ENCODE data around the gene GPC5. TPM values are rescaled to one million over a fixed set of nuclear protein-coding genes. Genes with fewer than 3 reads are reported as not detected.
"Not testable (repeated sequence)": the region's sequence is repeated elsewhere in the genome, so short reads cannot be mapped to it uniquely, and the experiment has no call there.

Gene GPC5
- total RNA-seq, 1 donor from 2014 or later, result 0.07 TPM

- no peak overlapping the region for H2AFZ ChIP-seq (replicated peaks)
- Mint-ChIP-seq H3K27me3 (ENCODE audit: insufficient read depth, low read depth) (no peaks in the 10 kb centered on the region), H3K36me3 (no peaks in the 10 kb centered on the region), H3K4me1 (no peaks in the 10 kb centered on the region), H3K4me3 (no peak overlapping the region), H3K9me3 (no peaks in the 10 kb centered on the region), H3K27ac (no peak overlapping the region)
- no peaks in the 10 kb centered on the region for H3K79me2 ChIP-seq (ENCODE audit: low read depth)
- H3K9ac ChIP-seq, result no peak overlapping the region
- H3K27me3 ChIP-seq, result no peaks in the 10 kb centered on the region
- H4K20me1 ChIP-seq (ENCODE audit: low read depth), result no peaks in the 10 kb centered on the region
- no peaks in the 10 kb centered on the region for H3K9me3 ChIP-seq (ENCODE audit: low read depth)
- H3K4me1 ChIP-seq, result no peaks in the 10 kb centered on the region
- no peaks in the 10 kb centered on the region for H3K36me3 ChIP-seq
- no peaks in the 10 kb centered on the region for H3F3A ChIP-seq (ENCODE audit: low read depth)
- no peak overlapping the region for H3K27ac ChIP-seq
- DNase-seq (ENCODE audit: low spot score), result no peak
- H3K4me2 ChIP-seq, result no peak overlapping the region
- TF ChIP-seq EZH2 (IDR thresholded peaks at IDR 0.05) (no peak), EZH2phosphoT487 (IDR thresholded peaks at IDR 0.05) (no peak)
- TF ChIP-seq, protein P1, sequence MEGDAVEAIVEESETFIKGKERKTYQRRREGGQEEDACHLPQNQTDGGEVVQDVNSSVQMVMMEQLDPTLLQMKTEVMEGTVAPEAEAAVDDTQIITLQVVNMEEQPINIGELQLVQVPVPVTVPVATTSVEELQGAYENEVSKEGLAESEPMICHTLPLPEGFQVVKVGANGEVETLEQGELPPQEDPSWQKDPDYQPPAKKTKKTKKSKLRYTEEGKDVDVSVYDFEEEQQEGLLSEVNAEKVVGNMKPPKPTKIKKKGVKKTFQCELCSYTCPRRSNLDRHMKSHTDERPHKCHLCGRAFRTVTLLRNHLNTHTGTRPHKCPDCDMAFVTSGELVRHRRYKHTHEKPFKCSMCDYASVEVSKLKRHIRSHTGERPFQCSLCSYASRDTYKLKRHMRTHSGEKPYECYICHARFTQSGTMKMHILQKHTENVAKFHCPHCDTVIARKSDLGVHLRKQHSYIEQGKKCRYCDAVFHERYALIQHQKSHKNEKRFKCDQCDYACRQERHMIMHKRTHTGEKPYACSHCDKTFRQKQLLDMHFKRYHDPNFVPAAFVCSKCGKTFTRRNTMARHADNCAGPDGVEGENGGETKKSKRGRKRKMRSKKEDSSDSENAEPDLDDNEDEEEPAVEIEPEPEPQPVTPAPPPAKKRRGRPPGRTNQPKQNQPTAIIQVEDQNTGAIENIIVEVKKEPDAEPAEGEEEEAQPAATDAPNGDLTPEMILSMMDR (IDR thresholded peaks at IDR 0.05), result no peak
- H3K4me3 ChIP-seq, result no peak overlapping the region
These were observed 19.4 kb downstream of the GPC5 start for GRCh38 chr13:91417660-91418325.

DNA sequence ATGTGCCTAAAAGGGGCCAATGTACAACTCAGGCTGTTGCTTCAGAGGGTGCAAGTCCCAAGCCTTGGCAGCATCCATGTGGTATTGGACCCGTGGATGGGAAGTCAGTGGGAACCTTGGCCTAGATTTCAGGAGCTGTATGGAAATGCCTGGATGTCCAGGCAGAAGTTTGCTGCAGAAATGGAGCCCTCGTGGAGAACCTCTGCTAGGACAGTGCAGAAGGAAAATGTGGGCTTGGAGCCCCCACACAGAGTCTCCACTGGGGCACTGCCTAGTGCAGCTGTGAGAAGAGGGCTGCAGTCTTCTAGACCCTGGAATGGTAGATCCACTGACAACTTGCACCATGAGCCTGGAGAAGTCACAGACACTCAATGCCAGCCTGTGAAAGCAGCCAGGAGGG is 28.5 kb downstream of the GPC5 start:
- H3K79me2 ChIP-seq (ENCODE audit: low read depth), result no peaks in the 10 kb centered on the region
- no peak overlapping the region for H2AFZ ChIP-seq (replicated peaks)
- H3K4me1 ChIP-seq, result no peaks in the 10 kb centered on the region
- Mint-ChIP-seq H3K36me3 (no peaks in the 10 kb centered on the region), H3K9me3 (peaks cover 31% of the 10 kb centered on the region), H3K27me3 (ENCODE audit: insufficient read depth, low read depth) (peaks cover 4% of the 10 kb centered on the region), H3K4me3 (no peak overlapping the region), H3K27ac (no peak overlapping the region), H3K4me1 (no peaks in the 10 kb centered on the region)
- no peak for TF ChIP-seq EZH2phosphoT487 (IDR thresholded peaks at IDR 0.05)
- TF ChIP-seq EZH2 (IDR thresholded peaks at IDR 0.05), result no peak
- TF ChIP-seq, protein P1 (IDR thresholded peaks at IDR 0.05), result no peak
- H3K4me2 ChIP-seq, result no peak overlapping the region
- no peak overlapping the region for H3K27ac ChIP-seq
- no peaks in the 10 kb centered on the region for H3F3A ChIP-seq (ENCODE audit: low read depth)
- no peaks in the 10 kb centered on the region for H3K27me3 ChIP-seq
- no peak overlapping the region for H3K4me3 ChIP-seq
- H4K20me1 ChIP-seq (ENCODE audit: low read depth), result no peaks in the 10 kb centered on the region
- H3K9me3 ChIP-seq (ENCODE audit: low read depth), result no peaks in the 10 kb centered on the region
- DNase-seq (ENCODE audit: low spot score), result no peak
- no peak overlapping the region for H3K9ac ChIP-seq
- H3K36me3 ChIP-seq, result no peaks in the 10 kb centered on the region

GRCh38 chr13:91438674-91439073 is 40.3 kb downstream of the GPC5 start:
- not testable (repeated sequence) for H2AFZ ChIP-seq (replicated peaks); H3K36me3 ChIP-seq; H3K36me3 Mint-ChIP-seq; H3K9me3 ChIP-seq (ENCODE audit: low read depth); DNase-seq (ENCODE audit: low spot score); H3K4me3 ChIP-seq; H3K9ac ChIP-seq; H3F3A ChIP-seq (ENCODE audit: low read depth); H3K79me2 ChIP-seq (ENCODE audit: low read depth); H3K27me3 Mint-ChIP-seq (ENCODE audit: insufficient read depth, low read depth); H3K4me1 Mint-ChIP-seq; H3K27me3 ChIP-seq; H4K20me1 ChIP-seq (ENCODE audit: low read depth); H3K4me3 Mint-ChIP-seq; H3K9me3 Mint-ChIP-seq; H3K27ac ChIP-seq; H3K4me2 ChIP-seq; H3K4me1 ChIP-seq; H3K27ac Mint-ChIP-seq

DNA sequence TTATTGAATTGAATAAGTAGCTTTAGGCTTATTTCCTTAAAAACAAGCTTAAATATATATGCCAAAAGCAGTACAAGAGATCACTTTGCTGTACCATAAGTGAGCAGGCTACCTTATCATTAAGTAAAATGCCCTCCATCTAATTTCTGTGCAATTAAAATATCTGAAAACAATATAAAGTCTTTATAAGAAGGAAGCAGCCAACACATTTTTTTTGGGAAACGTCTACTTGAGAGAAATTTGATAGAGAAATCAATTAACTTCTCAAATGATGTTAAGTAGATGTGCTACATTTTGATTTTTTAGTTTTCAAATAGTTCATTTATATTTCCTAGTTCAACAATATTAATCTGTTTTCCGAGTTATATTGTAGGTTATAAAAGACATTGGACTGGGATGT is 52.5 kb downstream of the GPC5 start:
- Histone ChIP-seq H2AFZ (replicated peaks) (no peak overlapping the region), H3K36me3 (no peaks in the 10 kb centered on the region), H3F3A (ENCODE audit: low read depth) (no peaks in the 10 kb centered on the region), H3K79me2 (ENCODE audit: low read depth) (no peaks in the 10 kb centered on the region), H3K9ac (no peak overlapping the region), H4K20me1 (ENCODE audit: low read depth) (no peaks in the 10 kb centered on the region), H3K27ac (no peak overlapping the region), H3K4me2 (no peak overlapping the region), H3K27me3 (no peaks in the 10 kb centered on the region), H3K9me3 (ENCODE audit: low read depth) (no peaks in the 10 kb centered on the region), H3K4me3 (no peak overlapping the region), H3K4me1 (no peaks in the 10 kb centered on the region)
- H3K36me3 Mint-ChIP-seq, result no peaks in the 10 kb centered on the region
- no peaks in the 10 kb centered on the region for H3K27me3 Mint-ChIP-seq (ENCODE audit: insufficient read depth, low read depth)
- peaks cover 3% of the 10 kb centered on the region for H3K4me1 Mint-ChIP-seq
- H3K27ac Mint-ChIP-seq, result peak overlapping the region; percentile 51
- TF ChIP-seq EZH2 (IDR thresholded peaks at IDR 0.05) (no peak), EZH2phosphoT487 (IDR thresholded peaks at IDR 0.05) (no peak)
- TF ChIP-seq, protein P1 (IDR thresholded peaks at IDR 0.05), result no peak
- no peak for DNase-seq (ENCODE audit: low spot score)
- H3K4me3 Mint-ChIP-seq, result no peak overlapping the region
- H3K9me3 Mint-ChIP-seq, result no peaks in the 10 kb centered on the region
